Heart left ventricle (tissue), 16 donors: ENCODE data around the gene TMEM62. TPM values are rescaled to one million over a fixed set of nuclear protein-coding genes. Genes with fewer than 3 reads are reported as not detected.
"Not testable (repeated sequence)": the region's sequence is repeated elsewhere in the genome, so short reads cannot be mapped to it uniquely, and the experiment has no call there.

Experiments
- ATAC-seq, 4 donors: fragments of 200-7000 bp; cut with Tn5 transposase; one replicate each; pipeline ENCODE4 v1.9.1; 2020 to 2022; ENCODE audit warnings: moderate library complexity in 4 of 4, mild to moderate bottlenecking in 3 of 4, moderate number of reproducible peaks in 1 of 4
- DNase-seq, 5 donors: peaks; one replicate each; pipeline ENCODE4 v3.0.0-alpha.2; 2020
- H3K27ac ChIP-seq, 12 donors: fragments of 200-600 bp; sonication (generic) in 4 of 12; one replicate each; pipeline versions ENCODE4 v1.5.0 to v1.8.0; 2016 to 2022; ENCODE audit warnings: mild to moderate bottlenecking in 2 of 12
- H3K27me3 ChIP-seq, 9 donors: fragments of 200-600 bp; sonication (generic) in 2 of 9; one replicate each; pipeline versions ENCODE4 v1.5.1 to v1.8.0; 2016 to 2022; ENCODE audit warnings: mild to moderate bottlenecking in 3 of 9
- H3K36me3 ChIP-seq, 9 donors: fragments of 200-600 bp; sonication (generic) in 2 of 9; one replicate each; pipeline versions ENCODE4 v1.5.0 to v1.8.0; 2018 to 2022; ENCODE audit warnings: mild to moderate bottlenecking in 2 of 9
- H3K4me1 ChIP-seq, 12 donors: fragments of 200-600 bp; sonication (generic) in 4 of 12; one replicate each; pipeline versions ENCODE4 v1.5.0 to v1.8.0; 2016 to 2022; ENCODE audit warnings: mild to moderate bottlenecking in 3 of 12
- H3K4me3 ChIP-seq, 12 donors: fragments of 200-600 bp; sonication (generic) in 4 of 12; one replicate each; pipeline versions ENCODE4 v1.5.0 to v1.8.0; 2017 to 2022; ENCODE audit warnings: mild to moderate bottlenecking in 9 of 12, moderate library complexity in 4 of 12
- H3K9me3 ChIP-seq, 12 donors: fragments of 200-600 bp; sonication (generic) in 4 of 12; one replicate each; pipeline versions ENCODE4 v1.5.0 to v1.8.0; 2016 to 2022; ENCODE audit warnings: mild to moderate bottlenecking in 1 of 12
- POLR2A ChIP-seq, 2 donors: fragments of 450-650 bp; IDR thresholded peaks; one replicate each; pipeline ENCODE4 v1.6.1; 2017; ENCODE audit warnings: antibody characterized with exemption in 2 of 2, mild to moderate bottlenecking in 2 of 2, moderate library complexity in 2 of 2
- WGBS, 4 donors: extraction: QIAGEN DNeasy Blood & Tissue Kit in 2 of 4; methylation state at CpG; one replicate each; pipeline versions ENCODE4 v1.1.5 to v1.1.7; 2013 to 2018; 5-methylcytosine and 5-hydroxymethylcytosine counted together
- intact Hi-C, 10 donors: fragments of 100-400 bp; cut with DNase I; formaldehyde crosslinking; loops; one replicate each; pipeline versions ENCODE4 v1.11.1 to v1.14.2; 2022
- polyA plus RNA-seq, 2 donors: library from polyadenylated mRNA; stranded (reverse); fragments of 200-250 nt; gene quantifications; one replicate each; pipeline ENCODE4 v1.2.3, GENCODE V29; 2013
- total RNA-seq, 9 donors: library from RNA; depleted of rRNA in 2 of 9; stranded (reverse); fragments of >200 nt in 2 of 9; fragmentation: NEBNext Ultra II Directional in 3 of 9; extraction: Animal tissue kit (Norgen Biotek cat#: 25700) in 3 of 9; gene quantifications; one replicate each; pipeline versions ENCODE4 v1.1.0 to v1.2.4, GENCODE V29; 2016 to 2023
- TF ChIP-seq, protein P1 (sequence below), 12 donors: fragments of 200-600 bp; sonication (generic) in 4 of 12; IDR thresholded peaks; one replicate each; pipeline versions ENCODE4 v1.5.0 to v1.8.0; 2018 to 2022; ENCODE audit warnings: antibody characterized with exemption in 12 of 12, mild to moderate bottlenecking in 5 of 12
- donor health status: ischemic (EF 13 %, LVEDD 7.1; RV severe dilation, severe dysfunction).
- donor health status: healthy with polysubstance abuse.
- donor health status: DM: no; HTN: yes; CAD: no.
- donor health status: DM: no; HTN: no; CAD: no.
- donor health status: ischemic (EF 25% LVEDD 6.9; RV normal size, moderate dysfunction).
- donor health status: ischemic (EF 25% LVEDD 5.7; RV mildly dilated, moderate dysfunction).
- donor health status: healthy.
- donor health status: DM: yes; HTN: yes; CAD: no.
- donor health status: ischemic (EF 35%, LVEDD 5.7; RV mildly dilated, moderate dysfunction).
- donor health status: nonischemic (EF 11% LVEDD 7.7; RV severe dilation, severe dysfunction).
- donor health status: DM: yes; HTN: yes; CAD: no.
- donor health status: PGD.
- donor health status: ischemic (EF 29% LVEDD 5.4; RV normal size, mild dysfunction).
- donor health status: nonischemic (EF 23%, LVEDD 6.1; RV moderate dilation, normal function).

Gene TMEM62
- total and polyA plus RNA-seq, 11 donors: 8.2 to 18.5 (median 12.8) TPM

DNA sequence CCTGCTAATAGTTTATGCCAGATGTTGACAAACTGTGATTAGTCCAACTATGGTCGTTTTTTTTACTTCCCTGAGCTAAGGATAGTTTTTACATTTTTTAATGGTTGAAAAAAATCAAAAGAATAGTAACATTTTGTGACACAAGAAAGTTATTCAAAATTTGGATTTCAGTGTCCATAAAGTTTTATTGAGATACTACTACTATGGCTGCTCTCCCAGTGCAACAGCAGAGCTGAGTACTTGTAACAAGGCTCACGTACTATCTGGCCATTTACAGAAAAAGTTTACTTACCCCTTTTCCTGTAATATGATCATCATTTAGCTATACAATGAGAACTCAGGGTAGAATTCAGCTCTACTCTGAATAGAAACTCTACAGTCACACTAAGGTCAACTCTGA lies 11.5 kb upstream of the TMEM62 start:
- Histone ChIP-seq H3K4me3 (no peak overlapping the region), H3K27ac (peak overlapping the region in 1 of 12 donors; percentile 87)
- 59 to 85% (median 77%) methylated on average over 2 of the region's 2 CpGs for WGBS, 4 donors

GRCh38 chr15:43125100-43125661 lies 8.2 kb upstream of the TMEM62 start:
- no peak for DNase-seq
- Histone ChIP-seq H3K9me3 (peaks cover 0 to 5% (median 0%) of the 10 kb centered on the region in 12 donors), H3K4me1 (peaks cover 0 to 18% (median 0%) of the 10 kb centered on the region in 12 donors), H3K36me3 (no peaks in the 10 kb centered on the region), H3K27ac (no peak overlapping the region), H3K27me3 (no peaks in the 10 kb centered on the region), H3K4me3 (no peak overlapping the region)
- TF ChIP-seq POLR2A (IDR thresholded peaks at IDR 0.05): no peak
- TF ChIP-seq, protein P1, sequence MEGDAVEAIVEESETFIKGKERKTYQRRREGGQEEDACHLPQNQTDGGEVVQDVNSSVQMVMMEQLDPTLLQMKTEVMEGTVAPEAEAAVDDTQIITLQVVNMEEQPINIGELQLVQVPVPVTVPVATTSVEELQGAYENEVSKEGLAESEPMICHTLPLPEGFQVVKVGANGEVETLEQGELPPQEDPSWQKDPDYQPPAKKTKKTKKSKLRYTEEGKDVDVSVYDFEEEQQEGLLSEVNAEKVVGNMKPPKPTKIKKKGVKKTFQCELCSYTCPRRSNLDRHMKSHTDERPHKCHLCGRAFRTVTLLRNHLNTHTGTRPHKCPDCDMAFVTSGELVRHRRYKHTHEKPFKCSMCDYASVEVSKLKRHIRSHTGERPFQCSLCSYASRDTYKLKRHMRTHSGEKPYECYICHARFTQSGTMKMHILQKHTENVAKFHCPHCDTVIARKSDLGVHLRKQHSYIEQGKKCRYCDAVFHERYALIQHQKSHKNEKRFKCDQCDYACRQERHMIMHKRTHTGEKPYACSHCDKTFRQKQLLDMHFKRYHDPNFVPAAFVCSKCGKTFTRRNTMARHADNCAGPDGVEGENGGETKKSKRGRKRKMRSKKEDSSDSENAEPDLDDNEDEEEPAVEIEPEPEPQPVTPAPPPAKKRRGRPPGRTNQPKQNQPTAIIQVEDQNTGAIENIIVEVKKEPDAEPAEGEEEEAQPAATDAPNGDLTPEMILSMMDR (IDR thresholded peaks at IDR 0.05): no peak
- ATAC-seq: no peak
- intact Hi-C loops: no loop called here
- WGBS, 4 donors: 74 to 86% (median 84%) methylated on average over 3 of the region's 3 CpGs

More for the DNA sequence above, 11.5 kb upstream of the TMEM62 start:
- H3K36me3 ChIP-seq: no peaks in the 10 kb centered on the region
- H3K27me3 ChIP-seq: no peaks in the 10 kb centered on the region
- peaks cover 0 to 11% (median 0%) of the 10 kb centered on the region in 12 donors for H3K4me1 ChIP-seq
- no peak for ATAC-seq
- intact Hi-C loops: loop anchor here in 3 of 10 donors (2.0 kb wide), 1 partner anchor 15 kb away; the partner anchor contains the start of gene UBR1 (in 3 of the 3)
- TF ChIP-seq POLR2A (IDR thresholded peaks at IDR 0.05): no peak
- TF ChIP-seq, protein P1 (IDR thresholded peaks at IDR 0.05): no peak
- H3K9me3 ChIP-seq: no peaks in the 10 kb centered on the region
- no peak for DNase-seq

DNA sequence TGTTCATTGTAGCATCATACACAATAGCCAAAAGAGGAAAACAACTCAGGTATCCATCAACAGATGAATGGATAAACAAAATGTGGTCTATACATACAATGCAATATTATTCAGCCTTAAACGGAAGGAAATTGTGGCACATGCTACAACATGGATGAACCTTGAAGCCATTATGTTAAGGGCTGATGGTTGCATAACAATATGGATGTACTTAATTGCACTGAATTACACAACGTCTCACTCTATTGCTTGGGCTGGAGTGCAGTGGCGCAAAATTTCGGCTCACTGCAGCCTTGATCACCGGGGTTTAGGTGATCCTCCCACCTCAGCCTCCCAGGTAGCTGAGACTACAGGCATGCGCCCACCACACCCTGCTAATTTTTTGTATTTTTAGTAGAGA lies 7.0 kb upstream of the TMEM62 start:
- intact Hi-C loops: no loop called here
- 88 to 93% (median 91%) methylated on average over 6 of the region's 6 CpGs for WGBS, 4 donors

DNA sequence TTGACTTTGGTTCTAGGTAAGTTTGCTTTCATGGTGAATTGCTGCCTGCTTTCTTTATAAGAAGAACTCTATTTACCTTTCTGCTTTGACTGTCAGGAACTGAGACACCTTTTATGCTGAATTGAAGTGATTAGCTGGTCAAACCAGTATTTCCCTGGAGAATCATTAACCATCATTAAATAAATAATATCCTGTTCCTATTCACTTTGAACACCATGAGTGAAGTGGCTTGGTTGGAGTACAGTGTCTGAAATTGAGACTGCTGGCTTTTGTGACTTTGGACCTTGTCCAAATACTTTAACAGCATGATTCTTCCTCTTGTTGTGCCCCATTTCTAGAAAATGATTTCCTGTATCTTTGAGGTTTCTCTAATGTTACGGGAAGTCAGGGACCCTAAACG lies 5.6 kb upstream of the TMEM62 start:
- H3K4me3 ChIP-seq: no peak overlapping the region
- DNase-seq (no peak), ATAC-seq (no peak)
- H3K36me3 ChIP-seq: no peaks in the 10 kb centered on the region
- H3K4me1 ChIP-seq: peaks cover 0 to 10% (median 3%) of the 10 kb centered on the region in 12 donors
- peaks cover 0 to 5% (median 0%) of the 10 kb centered on the region in 12 donors for H3K9me3 ChIP-seq
- intact Hi-C loops: no loop called here
- TF ChIP-seq, protein P1 (IDR thresholded peaks at IDR 0.05): no peak
- 69 to 83% (median 75%) methylated on average over 2 of the region's 2 CpGs for WGBS, 4 donors
- no peak overlapping the region for H3K27ac ChIP-seq
- H3K27me3 ChIP-seq: no peaks in the 10 kb centered on the region

More for the DNA sequence above, 7.0 kb upstream of the TMEM62 start:
- Histone ChIP-seq H3K4me1 (peaks cover 0 to 18% (median 0%) of the 10 kb centered on the region in 12 donors), H3K27ac (no peak overlapping the region), H3K27me3 (no peaks in the 10 kb centered on the region), H3K4me3 (no peak overlapping the region), H3K36me3 (no peaks in the 10 kb centered on the region), H3K9me3 (peaks cover 0 to 5% (median 0%) of the 10 kb centered on the region in 12 donors)
- DNase-seq (no peak), ATAC-seq (no peak)
- TF ChIP-seq POLR2A (IDR thresholded peaks at IDR 0.05): no peak
- TF ChIP-seq, protein P1 (IDR thresholded peaks at IDR 0.05): no peak

GRCh38 chr15:43128174-43128979 lies 5.0 kb upstream of the TMEM62 start:
- WGBS, 4 donors: 75 to 82% (median 77%) methylated on average over 10 of the region's 10 CpGs
- H3K27me3 ChIP-seq, DNase-seq, ATAC-seq, H3K27ac ChIP-seq, H3K9me3 ChIP-seq, intact Hi-C loops, H3K36me3 ChIP-seq, H3K4me3 ChIP-seq: not testable (repeated sequence)
- peaks cover 0 to 13% (median 5%) of the 10 kb centered on the region in 12 donors for H3K4me1 ChIP-seq
